Activated T-cell treated with anti-CD3 and anti-CD28 coated beads, Interleukin-2, amount 50 U/mL, for 72 hours (primary cell): ENCODE measurements around the gene SLA2. TPM values are rescaled to one million over a fixed set of nuclear protein-coding genes. Genes with fewer than 3 reads are reported as not detected.
"Not testable (repeated sequence)": the region's sequence is repeated elsewhere in the genome, so short reads cannot be mapped to it uniquely, and the experiment has no call there.

Experiments used
- ATAC-seq, 2 donors: fragments of 150-1000 bp; cut with Tn5 transposase; replicated peaks in 1 of 2; 2 replicates each; pipeline ENCODE4 v1.10.0; 2021; ENCODE audit warnings: moderate library complexity in 2 of 2, mild to moderate bottlenecking in 1 of 2
- DNase-seq, 2 donors: peaks; one replicate each; pipeline ENCODE4 v3.0.0; 2021 to 2022; ENCODE audit warnings: mixed read lengths in 1 of 2
- H3K27ac Mint-ChIP-seq: one replicate; pipeline ENCODE4 v1.8.0; 2022; ENCODE audit warnings: mild to moderate bottlenecking, moderate library complexity, mixed read lengths
- H3K27me3 Mint-ChIP-seq: one replicate; pipeline ENCODE4 v1.8.0; 2022; ENCODE audit warnings: low read depth, mixed read lengths
- H3K36me3 Mint-ChIP-seq, 2 donors: one replicate each; pipeline ENCODE4 v1.8.0; 2022; ENCODE audit warnings: mixed read lengths in 2 of 2, mild to moderate bottlenecking in 1 of 2; ENCODE audit not compliant: insufficient read depth in 2 of 2
- H3K4me1 Mint-ChIP-seq: one replicate; pipeline ENCODE4 v1.8.0; 2022; ENCODE audit warnings: low read depth, mixed read lengths
- H3K4me3 Mint-ChIP-seq, 2 donors: one replicate each; pipeline ENCODE4 v1.8.0; 2022; ENCODE audit warnings: mild to moderate bottlenecking in 2 of 2, mixed read lengths in 2 of 2, moderate library complexity in 2 of 2
- H3K9me3 Mint-ChIP-seq, 2 donors: one replicate each; pipeline ENCODE4 v1.8.0; 2022; ENCODE audit warnings: mixed read lengths in 2 of 2
- total RNA-seq, 2 donors: library from RNA; stranded (reverse); gene quantifications; one replicate each; pipeline ENCODE4 v1.2.3, GENCODE V29; 2022

Gene SLA2, protein sequence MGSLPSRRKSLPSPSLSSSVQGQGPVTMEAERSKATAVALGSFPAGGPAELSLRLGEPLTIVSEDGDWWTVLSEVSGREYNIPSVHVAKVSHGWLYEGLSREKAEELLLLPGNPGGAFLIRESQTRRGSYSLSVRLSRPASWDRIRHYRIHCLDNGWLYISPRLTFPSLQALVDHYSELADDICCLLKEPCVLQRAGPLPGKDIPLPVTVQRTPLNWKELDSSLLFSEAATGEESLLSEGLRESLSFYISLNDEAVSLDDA
- total RNA-seq: 10 to 100 TPM; 44.9 to 56.6 TPM

DNA sequence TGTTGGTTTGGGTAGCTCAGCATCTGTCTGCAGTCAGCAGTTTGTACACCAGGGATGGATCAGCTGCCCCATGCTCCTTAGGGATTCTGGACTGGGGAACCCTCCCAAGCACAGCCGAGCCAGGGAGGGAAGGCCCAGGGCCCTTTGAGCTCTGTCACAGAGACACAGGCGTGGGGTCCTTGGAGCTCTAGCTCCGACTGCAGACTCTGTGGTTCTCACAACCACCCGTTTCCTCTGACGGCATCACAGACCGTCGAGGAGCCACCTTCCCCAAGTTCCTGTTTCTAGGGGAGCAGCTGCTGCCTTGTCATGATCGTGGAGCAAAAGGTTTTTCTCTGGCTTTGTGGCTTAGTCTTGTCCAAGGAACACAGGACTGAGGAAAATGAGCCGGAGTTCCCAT lies at the start of gene SLA2:
Gene SLA2, minus strand, starts transcription at position 199 of the 400 bp plus-strand sequence. CDS start 4,861 bp downstream, outside the sequence.
- Mint-ChIP-seq H3K27ac (peak within 1 kb of the TSS; percentile 100), H3K4me3 (peak within 1 kb of the TSS; percentile 96 to 100), H3K4me1 (peaks cover 51% of the 10 kb centered on the region), H3K27me3 (no peaks in the 10 kb centered on the region), H3K36me3 (peaks cover 4 to 5% of the 10 kb centered on the region in 2 donors), H3K9me3 (no peaks in the 10 kb centered on the region)
- ATAC-seq (peak; percentile 64 to 72), DNase-seq (peak; percentile 70 to 75)

DNA sequence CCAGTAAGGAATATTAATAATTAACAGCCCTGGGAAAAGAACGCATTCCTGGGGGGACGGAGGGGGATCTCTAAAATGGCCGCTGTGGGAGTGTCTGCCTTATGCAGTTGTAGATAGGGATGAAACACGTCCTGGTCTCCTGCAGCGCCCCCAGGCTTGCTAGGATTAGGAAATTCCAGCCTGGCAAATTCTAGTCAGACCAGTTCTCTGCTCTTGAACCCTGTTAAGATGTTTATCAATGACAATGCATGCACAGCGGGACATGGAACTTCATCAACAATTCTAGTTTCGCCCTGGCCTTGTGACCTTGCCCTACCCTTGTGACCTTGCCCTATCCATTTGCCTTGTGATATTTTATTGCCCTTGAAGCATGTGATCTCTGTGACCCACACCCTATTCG lies 49.5 kb upstream of the SLA2 start:
- ATAC-seq, H3K27me3 Mint-ChIP-seq, DNase-seq, H3K4me3 Mint-ChIP-seq, H3K4me1 Mint-ChIP-seq, H3K9me3 Mint-ChIP-seq, H3K36me3 Mint-ChIP-seq, H3K27ac Mint-ChIP-seq: not testable (repeated sequence)

DNA sequence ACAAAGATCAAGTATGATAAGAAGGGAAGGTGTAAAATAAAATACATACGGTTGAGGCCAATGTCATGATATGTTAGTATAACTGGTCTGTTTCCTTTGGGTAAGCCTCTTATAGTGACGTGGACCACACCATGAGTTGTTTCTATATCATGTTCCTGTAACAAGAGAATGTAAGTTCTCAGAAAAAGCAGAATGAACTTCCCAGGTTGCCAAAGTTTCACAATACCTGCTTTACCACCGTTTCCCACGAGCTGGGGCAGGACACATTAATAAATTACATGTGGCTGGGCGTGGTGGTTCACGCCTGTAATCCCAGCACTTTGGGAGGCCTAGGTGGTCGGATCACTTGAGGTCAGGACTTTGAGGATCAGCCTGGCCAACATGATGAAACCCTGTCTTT lies 42.6 kb upstream of the SLA2 start:
- ATAC-seq: no peak
- no peaks in the 10 kb centered on the region for H3K4me1 Mint-ChIP-seq
- no peak overlapping the region for H3K4me3 Mint-ChIP-seq
- DNase-seq: no peak
- no peaks in the 10 kb centered on the region for H3K9me3 Mint-ChIP-seq
- no peaks in the 10 kb centered on the region for H3K36me3 Mint-ChIP-seq
- no peaks in the 10 kb centered on the region for H3K27me3 Mint-ChIP-seq
- no peak overlapping the region for H3K27ac Mint-ChIP-seq

DNA sequence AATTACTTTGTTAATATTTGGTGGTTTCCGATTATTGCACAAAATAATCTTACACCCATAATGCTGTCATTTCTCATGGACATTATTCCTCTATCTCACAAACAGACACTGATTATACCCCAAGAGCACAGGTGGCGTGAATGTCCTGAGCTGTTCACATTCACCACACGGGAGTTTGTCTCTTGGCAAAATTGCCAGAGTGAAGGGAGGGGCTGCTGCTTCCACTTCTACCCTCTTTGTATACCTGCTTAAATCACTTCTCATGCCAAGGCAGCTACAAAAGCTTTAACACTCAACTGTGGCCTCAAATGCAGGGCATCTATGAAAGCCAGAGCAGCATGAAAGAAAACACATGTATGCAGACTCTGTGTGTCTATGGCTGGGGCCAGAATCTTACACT lies 41.9 kb upstream of the SLA2 start:
- H3K9me3 Mint-ChIP-seq: no peaks in the 10 kb centered on the region
- H3K4me1 Mint-ChIP-seq: no peaks in the 10 kb centered on the region
- H3K4me3 Mint-ChIP-seq: no peak overlapping the region
- no peak for DNase-seq
- H3K36me3 Mint-ChIP-seq: no peaks in the 10 kb centered on the region
- no peaks in the 10 kb centered on the region for H3K27me3 Mint-ChIP-seq
- H3K27ac Mint-ChIP-seq: peak overlapping the region; percentile 38
- ATAC-seq: no peak

DNA sequence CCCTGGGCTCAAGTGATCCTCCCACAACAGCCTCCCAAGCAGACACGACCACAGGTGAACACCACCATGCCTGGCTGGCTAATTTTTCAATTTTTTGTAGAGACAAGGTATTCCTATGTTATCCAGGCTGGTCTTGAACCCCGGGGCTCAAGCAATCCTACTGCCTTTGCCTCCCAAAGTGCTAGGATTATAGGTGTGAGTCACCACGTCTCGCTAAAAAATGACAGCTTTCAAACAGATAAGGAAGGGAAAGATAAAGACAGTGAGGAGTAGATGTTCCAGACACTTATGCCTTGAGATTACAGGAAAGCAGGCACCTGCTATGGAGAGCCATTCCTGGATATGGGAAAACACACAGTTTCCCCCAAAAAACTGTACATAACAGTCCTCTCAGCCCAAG lies 40.9 kb upstream of the SLA2 start:
- no peak overlapping the region for H3K4me3 Mint-ChIP-seq
- DNase-seq (no peak), ATAC-seq (no peak)
- no peaks in the 10 kb centered on the region for H3K27me3 Mint-ChIP-seq
- H3K4me1 Mint-ChIP-seq: no peaks in the 10 kb centered on the region
- H3K36me3 Mint-ChIP-seq: no peaks in the 10 kb centered on the region
- peak overlapping the region; percentile 41 for H3K27ac Mint-ChIP-seq
- no peaks in the 10 kb centered on the region for H3K9me3 Mint-ChIP-seq

DNA sequence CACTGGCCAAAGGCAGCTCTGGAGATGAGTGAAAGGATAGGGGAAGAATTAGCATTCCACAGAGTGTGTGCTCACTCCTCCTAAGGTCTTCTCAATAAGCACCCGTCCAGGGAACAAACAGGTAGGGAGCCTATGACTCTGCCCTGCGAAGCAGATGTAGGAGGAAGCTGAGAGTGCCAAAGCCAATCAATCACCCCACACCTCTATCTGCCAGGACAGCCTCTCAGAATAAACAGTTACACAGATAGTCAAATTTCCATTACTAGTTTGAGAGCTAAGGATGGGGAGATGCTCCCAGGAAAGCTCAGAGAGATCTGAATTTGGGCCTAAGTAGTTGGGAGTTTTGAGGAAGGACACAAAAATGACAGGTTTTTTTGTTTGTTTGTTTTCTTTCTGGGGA lies 40.5 kb upstream of the SLA2 start:
- Mint-ChIP-seq H3K27ac (no peak overlapping the region), H3K4me3 (no peak overlapping the region), H3K36me3 (no peaks in the 10 kb centered on the region), H3K4me1 (no peaks in the 10 kb centered on the region), H3K27me3 (no peaks in the 10 kb centered on the region), H3K9me3 (no peaks in the 10 kb centered on the region)
- DNase-seq (no peak), ATAC-seq (no peak)

DNA sequence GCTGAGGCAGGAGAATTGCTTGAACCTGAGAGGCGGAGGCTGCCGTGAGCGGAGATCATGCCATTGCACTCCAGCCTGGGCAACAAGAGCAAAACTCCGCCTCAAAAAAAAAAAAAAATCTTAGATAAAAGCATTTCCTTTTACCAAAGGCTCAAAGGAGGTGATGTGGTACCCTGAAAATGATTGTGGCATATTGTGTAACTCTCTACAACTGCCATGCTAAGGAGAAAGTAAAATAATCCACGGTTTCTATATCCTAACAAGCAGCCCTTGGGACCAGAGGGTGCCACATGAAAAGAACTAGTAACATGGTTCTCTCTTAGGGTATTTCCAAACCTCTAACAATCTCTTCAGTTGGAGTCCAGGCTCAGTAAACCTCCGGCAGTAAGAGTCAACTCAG lies 38.8 kb upstream of the SLA2 start:
- DNase-seq (no peak), ATAC-seq (no peak)
- no peaks in the 10 kb centered on the region for H3K27me3 Mint-ChIP-seq
- H3K4me1 Mint-ChIP-seq: no peaks in the 10 kb centered on the region
- H3K4me3 Mint-ChIP-seq: no peak overlapping the region
- no peaks in the 10 kb centered on the region for H3K36me3 Mint-ChIP-seq
- H3K9me3 Mint-ChIP-seq: no peaks in the 10 kb centered on the region
- no peak overlapping the region for H3K27ac Mint-ChIP-seq

DNA sequence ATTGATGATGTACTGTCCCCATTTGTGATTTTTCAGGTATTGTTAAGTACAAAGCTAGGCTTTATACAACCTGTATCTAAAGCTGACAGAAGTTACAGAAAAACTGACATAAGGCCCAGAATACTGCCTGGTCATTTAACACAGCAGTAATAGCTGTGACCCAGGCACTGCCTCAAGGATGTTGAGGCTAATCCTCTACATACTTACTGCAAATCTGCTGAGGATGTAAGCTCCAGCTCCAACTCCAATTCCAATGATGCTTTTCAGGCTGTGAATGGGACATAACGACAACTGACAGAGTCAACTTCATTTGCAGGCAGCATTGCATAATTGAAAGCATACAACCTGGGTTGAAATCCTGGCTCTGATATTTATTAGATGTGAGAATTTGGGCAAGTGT lies 36.3 kb upstream of the SLA2 start:
- no peaks in the 10 kb centered on the region for H3K4me1 Mint-ChIP-seq
- H3K27ac Mint-ChIP-seq: no peak overlapping the region
- H3K4me3 Mint-ChIP-seq: no peak overlapping the region
- no peaks in the 10 kb centered on the region for H3K36me3 Mint-ChIP-seq
- no peaks in the 10 kb centered on the region for H3K27me3 Mint-ChIP-seq
- no peak for DNase-seq
- H3K9me3 Mint-ChIP-seq: no peaks in the 10 kb centered on the region
- no peak for ATAC-seq

DNA sequence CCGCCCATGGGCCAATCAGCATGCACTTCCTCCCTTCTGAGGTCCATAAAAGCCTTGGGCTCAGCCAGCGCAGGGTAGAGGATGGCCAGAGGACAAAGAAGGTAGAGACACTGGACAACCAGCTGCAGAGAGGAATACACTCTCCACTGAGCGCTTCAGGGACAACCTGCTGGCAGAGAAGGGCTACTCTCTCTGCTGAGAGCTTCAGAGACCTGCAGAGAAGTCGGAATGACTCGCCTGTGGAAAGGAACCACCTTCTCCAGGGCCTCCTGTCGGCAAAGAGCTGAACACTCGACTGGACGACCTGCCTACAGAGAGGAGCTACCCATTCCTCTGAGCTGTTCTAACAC lies 31.4 kb upstream of the SLA2 start:
- Mint-ChIP-seq H3K27me3 (no peaks in the 10 kb centered on the region), H3K27ac (no peak overlapping the region), H3K9me3 (no peaks in the 10 kb centered on the region), H3K4me1 (no peaks in the 10 kb centered on the region), H3K4me3 (no peak overlapping the region), H3K36me3 (no peaks in the 10 kb centered on the region)
- ATAC-seq: no peak
- no peak for DNase-seq

DNA sequence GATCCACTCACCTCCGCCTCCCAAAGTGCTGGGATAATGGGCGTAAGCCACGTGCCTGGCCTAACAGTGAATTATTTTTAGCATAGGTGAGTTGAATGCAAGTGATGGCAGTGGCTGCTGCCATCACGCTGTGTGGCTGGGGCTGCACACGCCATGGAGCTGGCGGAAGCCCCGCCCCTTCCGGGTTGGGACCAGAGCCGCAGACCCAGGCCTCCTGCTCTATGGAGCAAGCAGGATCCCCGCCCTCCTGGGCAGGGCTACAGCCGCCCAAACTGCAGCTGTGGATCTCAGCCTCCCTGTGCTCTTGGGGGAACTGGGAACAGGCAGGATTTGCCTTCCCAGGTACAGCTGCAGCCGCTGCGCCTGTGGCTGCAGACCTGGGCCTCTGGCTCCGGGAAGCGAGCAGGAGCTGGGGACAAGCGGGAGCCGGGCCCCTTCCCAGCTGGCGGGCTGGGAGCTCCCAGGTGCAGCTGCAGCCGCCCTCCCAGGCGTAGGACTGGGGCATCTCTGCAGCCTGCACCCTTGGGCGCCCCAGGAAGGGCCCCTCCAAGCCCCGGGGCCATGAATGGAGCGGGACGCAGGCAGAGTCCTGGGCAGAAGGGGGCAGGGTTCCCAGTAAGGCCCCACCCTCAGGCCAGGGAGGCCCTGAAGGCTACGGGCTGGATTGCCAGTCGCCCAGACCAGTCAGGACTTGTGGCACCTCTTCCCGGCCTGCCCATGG lies 30.9 kb upstream of the SLA2 start:
- Mint-ChIP-seq H3K27me3 (no peaks in the 10 kb centered on the region), H3K27ac (no peak overlapping the region), H3K36me3 (no peaks in the 10 kb centered on the region), H3K9me3 (no peaks in the 10 kb centered on the region), H3K4me1 (no peaks in the 10 kb centered on the region), H3K4me3 (no peak overlapping the region)
- ATAC-seq (no peak), DNase-seq (no peak)

DNA sequence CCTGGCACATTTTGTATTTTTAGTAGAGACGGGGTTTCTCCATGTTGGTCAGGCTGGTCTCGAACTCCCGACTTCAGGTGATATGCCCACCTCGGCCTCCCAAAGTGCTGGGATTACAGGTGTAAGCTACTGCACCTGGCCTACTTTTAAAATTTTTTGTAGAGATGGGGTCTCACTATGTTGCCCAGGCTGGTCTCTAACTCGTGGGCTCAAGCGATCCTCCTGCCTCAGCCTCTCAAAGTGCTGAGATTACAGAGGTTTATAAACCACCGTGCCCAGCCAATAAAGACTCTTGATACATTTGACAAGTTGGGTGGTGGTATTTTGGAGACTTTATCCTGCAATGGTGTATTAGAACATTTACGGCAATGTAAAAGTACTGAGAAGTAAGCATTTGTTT lies 29.5 kb upstream of the SLA2 start:
- DNase-seq, H3K9me3 Mint-ChIP-seq, H3K4me1 Mint-ChIP-seq, H3K27ac Mint-ChIP-seq, H3K36me3 Mint-ChIP-seq, H3K4me3 Mint-ChIP-seq, H3K27me3 Mint-ChIP-seq, ATAC-seq: not testable (repeated sequence)

DNA sequence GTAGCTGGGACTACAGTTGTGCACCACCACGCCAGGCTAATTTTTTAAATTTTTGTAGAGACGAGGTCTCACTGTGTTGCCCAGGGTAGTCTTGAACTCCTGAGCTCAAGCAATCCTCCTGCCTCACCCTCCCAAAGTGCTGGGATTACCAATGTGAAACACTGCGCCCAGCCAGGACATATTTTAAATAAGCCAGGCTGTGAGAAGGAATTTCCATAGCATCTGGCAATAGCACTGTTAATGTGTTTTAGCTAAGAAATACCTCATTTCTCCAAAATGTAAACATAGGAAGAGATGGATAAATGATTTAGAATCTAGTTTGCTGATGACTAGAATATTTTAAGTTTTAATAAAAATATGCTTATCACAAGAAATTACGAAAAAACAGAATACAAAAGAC lies 27.0 kb upstream of the SLA2 start:
- Mint-ChIP-seq H3K36me3 (no peaks in the 10 kb centered on the region), H3K27me3 (no peaks in the 10 kb centered on the region), H3K9me3 (no peaks in the 10 kb centered on the region), H3K4me3 (no peak overlapping the region), H3K27ac (no peak overlapping the region), H3K4me1 (no peaks in the 10 kb centered on the region)
- no peak for ATAC-seq
- no peak for DNase-seq

DNA sequence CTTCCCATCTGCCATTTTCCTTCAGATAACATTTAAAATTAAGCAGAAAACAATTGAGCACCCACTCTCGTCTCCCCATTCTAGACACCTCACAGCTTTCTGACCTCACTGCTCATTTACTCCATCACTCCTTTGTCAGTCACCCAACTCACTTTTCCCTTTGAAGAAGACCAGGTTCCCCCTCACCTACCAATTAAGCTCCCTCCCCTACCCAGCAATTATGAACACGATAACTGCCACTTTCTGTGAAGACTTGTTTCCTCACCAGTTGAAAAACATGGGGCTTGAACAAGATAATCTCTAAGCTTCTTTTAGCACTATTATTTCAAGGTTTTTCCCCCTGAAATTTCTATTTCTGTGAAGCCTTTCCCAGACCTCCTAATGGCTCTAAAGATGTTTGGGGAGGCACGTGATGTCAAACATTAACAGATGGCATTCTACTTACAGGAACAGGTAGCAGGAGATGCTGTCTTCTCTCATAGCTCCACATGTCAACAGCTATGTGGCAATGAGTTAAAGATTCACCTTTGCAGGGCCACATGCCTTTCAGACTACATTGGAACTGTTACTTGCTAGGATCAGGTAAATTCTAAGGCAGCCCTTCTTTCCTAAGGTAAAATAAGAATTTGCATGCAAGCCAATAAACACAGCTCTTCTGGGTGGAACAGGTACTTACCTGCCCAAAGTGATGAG lies 24.8 kb upstream of the SLA2 start:
- Mint-ChIP-seq H3K27ac (no peak overlapping the region), H3K9me3 (no peaks in the 10 kb centered on the region), H3K4me3 (no peak overlapping the region), H3K27me3 (no peaks in the 10 kb centered on the region), H3K4me1 (no peaks in the 10 kb centered on the region), H3K36me3 (no peaks in the 10 kb centered on the region)
- no peak for ATAC-seq
- no peak for DNase-seq
